GM21390 (cell line): ENCODE measurements around the gene ATF7.
"Not testable (repeated sequence)": the region's sequence is repeated elsewhere in the genome, so short reads cannot be mapped to it uniquely, and the experiment has no call there.

Experiments used
- ATAC-seq: cut with Tn5 transposase; IDR thresholded peaks from one replicate; pipeline ENCODE4 v1.9.1; 2021; ENCODE audit not compliant: unreplicated experiment

The ATF7 gene

GRCh38 chr12:53599579-53599978 is 26.6 kb downstream of the ATF7 start:
- ATAC-seq, result no peak

DNA sequence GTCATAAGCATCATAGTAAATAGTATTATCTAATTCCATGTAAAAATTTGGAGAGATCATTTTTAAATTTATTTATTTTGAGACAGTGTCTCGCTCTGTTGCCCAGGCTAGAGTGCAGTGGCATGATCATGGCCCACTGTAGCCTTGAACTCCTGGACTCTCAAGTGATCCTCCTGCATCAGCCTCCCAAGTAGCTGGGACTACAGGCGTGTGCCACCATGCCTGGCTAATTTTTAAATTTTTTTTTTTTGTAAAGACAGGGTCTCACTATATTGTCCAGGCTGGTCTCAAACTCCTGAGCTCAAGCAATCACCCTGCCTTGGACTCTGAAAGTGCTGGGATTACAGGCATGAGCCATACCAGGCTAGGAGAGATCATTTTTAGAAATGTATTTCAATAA is 27.2 kb downstream of the ATF7 start:
- ATAC-seq, result not testable (repeated sequence)

- no peak for ATAC-seq
Measured at GRCh38 chr12:53596920-53597363, 29.2 kb downstream of the ATF7 start.

DNA sequence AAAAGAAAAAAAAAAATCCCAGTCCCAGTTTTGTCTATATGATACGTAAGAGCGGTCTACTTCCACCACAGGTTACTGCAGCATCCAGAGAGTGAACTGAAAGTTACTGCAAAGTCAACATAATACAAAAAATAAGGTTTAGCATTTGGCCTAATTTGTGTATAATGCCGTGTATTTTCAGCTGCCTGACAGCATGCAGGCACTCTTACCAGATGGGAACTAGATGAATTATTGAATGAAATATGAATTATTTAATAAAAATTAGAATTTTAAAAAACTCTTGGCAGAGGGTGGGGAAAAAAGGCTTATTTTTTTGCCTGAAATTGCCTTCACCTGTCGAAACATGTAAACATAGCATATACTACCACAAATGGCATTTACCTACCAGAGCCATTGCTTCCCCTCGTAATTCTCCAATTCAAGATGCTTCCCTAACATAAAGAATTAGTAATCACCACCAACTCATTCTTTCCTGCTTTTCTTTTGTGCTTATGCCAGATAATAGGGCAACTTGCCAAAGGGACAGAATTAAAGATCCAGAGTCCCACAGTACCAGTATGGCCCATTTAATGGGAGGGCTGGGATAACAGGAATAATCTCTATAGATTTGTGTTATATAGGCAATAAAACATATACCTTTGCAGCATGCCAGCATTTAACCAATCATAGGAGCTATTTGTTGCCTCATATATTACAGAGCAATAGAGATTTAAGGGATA is 31.1 kb downstream of the ATF7 start:
- no peak for ATAC-seq

DNA sequence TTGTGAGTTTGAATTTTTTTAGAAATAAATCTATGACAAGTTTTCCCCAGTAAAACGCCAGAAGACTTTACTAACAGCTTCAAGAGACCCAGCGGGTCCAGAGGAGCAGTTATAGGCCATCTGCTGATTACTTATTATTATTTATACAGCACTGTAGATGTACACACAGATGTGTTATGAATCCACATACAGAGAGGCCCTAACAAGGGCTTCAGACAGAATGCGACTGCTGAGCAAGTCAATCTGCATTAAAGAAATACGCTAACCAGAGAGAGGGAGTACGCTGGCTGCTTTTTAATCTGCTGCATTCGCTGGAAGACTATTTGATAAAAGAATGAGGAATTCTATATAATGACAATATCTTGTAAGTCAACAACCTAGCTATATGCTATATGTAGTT is 32.5 kb downstream of the ATF7 start:
- ATAC-seq, result no peak

DNA sequence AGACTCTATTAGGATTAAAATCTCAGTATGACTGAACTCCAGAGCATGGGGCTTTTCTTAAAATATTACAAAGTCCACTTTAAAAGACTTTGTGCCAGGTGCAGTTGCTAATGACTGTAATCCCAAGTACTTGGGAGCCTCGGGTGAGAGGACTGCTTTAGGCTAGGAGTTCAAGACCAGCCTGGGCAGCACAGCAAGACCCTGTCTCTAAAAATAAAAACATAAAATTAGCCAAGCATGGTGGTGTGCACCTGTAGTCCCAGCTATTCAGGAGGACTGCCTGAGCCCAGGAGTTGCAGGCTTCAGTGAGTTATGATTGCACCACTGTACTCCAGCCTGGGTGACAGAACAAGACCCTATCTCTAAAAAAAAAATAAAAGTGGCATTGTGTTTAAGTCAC is 33.2 kb downstream of the ATF7 start:
- ATAC-seq, result no peak

- no peak for ATAC-seq
Measured at GRCh38 chr12:53592426-53592825, 33.8 kb downstream of the ATF7 start.

GRCh38 chr12:53591301-53592206 is 34.6 kb downstream of the ATF7 start:
- no peak for ATAC-seq

- ATAC-seq, result no peak
Measured at GRCh38 chr12:53590652-53591051, 35.5 kb downstream of the ATF7 start.

GRCh38 chr12:53589915-53590314 is 36.3 kb downstream of the ATF7 start:
- ATAC-seq, result no peak

- ATAC-seq, result no peak
Measured at GRCh38 chr12:53589423-53589822, 36.8 kb downstream of the ATF7 start.

- ATAC-seq, result no peak
Measured at GRCh38 chr12:53588123-53588522, 38.1 kb downstream of the ATF7 start.

DNA sequence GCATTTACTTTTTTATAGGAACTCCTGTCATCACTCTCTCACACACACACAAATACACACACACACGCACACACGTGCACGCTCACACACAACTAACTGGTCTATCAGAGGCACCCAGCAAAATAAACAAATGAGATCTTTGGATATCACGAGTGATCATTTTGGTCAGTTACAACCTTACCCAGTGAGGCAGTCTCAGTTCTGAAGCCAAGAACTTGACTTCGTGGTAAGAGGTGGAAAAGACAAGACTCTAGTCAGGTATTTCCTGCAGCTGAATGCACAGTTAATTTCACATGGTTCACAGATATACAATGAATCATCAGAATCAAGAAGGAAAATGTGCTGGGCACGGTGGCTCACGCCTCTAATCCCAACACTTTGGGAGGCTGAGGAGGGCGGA is 39.4 kb downstream of the ATF7 start:
- ATAC-seq, result no peak

- ATAC-seq, result no peak
Measured at GRCh38 chr12:53585448-53586125, 40.6 kb downstream of the ATF7 start.

GRCh38 chr12:53579545-53579955 is 46.6 kb downstream of the ATF7 start:
- ATAC-seq, result peak; percentile 63

- ATAC-seq, result no peak
Measured at GRCh38 chr12:53578783-53579182, 47.4 kb downstream of the ATF7 start.

- ATAC-seq, result peak; percentile 66
Measured at GRCh38 chr12:53577941-53578352, 48.2 kb downstream of the ATF7 start.

GRCh38 chr12:53575502-53576249 is 50.5 kb downstream of the ATF7 start:
- ATAC-seq, result no peak

DNA sequence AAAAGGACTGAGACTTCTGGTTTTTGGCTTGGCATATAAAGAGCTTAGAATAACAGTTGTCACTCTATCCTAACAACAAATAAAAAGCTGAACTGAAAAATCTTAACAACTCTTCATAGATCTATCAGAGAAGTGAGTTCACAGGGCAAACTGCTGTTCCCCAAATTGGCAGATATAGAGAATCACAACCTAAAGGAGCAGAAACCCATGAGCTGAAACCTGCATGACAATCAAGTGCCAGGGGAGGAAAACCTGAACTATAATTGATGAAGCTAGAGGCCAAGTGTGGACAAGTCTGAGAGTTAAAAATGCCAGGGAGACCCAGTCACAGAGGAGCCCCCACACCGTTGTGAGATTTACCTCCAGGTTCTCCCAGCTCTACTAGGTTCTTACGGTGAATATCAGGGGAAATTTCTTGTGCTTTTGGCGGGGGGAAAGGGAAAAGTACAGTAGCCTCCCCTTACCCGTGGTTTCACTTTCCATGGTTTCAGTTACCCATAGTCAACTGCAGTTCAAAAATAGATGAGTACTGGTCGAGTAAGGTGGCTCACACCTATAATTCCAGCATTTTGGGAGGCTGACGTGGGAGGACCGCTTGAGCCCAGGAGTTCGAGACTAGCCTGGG is 53.9 kb downstream of the ATF7 start:
- ATAC-seq, result no peak

GRCh38 chr12:53571295-53571694 is 54.9 kb downstream of the ATF7 start:
- no peak for ATAC-seq
